Measurements from ENCODE around the gene ERG28.

DNA sequence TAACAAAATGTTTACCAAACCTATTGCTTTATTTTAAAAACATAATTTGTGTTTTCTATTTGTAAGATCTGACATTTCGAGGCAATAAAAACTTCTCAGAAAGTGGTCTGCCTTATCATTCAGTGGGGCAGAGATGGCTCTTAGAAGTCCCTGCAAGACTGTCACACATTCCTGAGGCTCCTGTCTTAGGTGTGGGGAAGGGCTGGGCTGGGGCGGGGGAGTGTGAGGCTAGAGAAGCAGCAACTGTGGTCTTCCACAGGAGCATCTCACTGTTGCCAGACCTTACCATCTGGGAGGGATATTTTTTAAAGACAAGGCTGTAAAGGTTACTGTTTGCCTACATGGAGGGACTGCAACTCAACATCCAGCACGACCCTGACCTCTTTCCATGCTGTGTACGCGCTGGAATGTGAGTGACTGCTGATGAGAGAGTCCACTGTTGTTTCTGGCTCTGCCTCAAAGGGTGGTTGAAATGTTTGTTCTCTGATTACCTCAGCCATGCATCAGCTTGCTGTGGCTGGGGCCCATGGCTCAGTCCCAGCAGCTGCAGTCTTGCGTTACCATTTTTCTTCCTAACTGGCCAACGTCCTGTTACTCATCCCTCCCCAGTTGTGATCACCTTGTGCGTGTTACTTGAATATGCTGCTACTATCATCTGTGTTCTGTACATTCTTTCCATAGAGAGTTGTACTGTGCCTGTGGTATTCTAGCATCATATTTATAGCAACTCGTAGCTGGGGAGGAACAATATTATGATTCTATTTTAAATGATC is 12.4 kb downstream of the ERG28 start:
- no peak for TF ChIP-seq POLR2A (IDR thresholded peaks at IDR 0.05; ENCODE audit: low read depth, low read length)
- TF ChIP-seq SPI1 (IDR thresholded peaks at IDR 0.05; ENCODE audit: low read depth, low read length) = no peak

All from GM12891 (cell line).